RKO (cell line): ENCODE results near the gene MGST2.
"Not testable (repeated sequence)": the region's sequence is repeated elsewhere in the genome, so short reads cannot be mapped to it uniquely, and the experiment has no call there.

ENCODE experiments used
- DNase-seq: peaks from one replicate; pipeline ENCODE4 v3.0.0-alpha.2; 2016; ENCODE audit warnings: low spot score

Gene MGST2

GRCh38 chr4:139669890-139670289, 4.3 kb downstream of the MGST2 start:
- DNase-seq = no peak

GRCh38 chr4:139670775-139671174, 5.2 kb downstream of the MGST2 start:
- no peak for DNase-seq

- DNase-seq = no peak
Measured at GRCh38 chr4:139672215-139672614, 6.6 kb downstream of the MGST2 start.

DNA sequence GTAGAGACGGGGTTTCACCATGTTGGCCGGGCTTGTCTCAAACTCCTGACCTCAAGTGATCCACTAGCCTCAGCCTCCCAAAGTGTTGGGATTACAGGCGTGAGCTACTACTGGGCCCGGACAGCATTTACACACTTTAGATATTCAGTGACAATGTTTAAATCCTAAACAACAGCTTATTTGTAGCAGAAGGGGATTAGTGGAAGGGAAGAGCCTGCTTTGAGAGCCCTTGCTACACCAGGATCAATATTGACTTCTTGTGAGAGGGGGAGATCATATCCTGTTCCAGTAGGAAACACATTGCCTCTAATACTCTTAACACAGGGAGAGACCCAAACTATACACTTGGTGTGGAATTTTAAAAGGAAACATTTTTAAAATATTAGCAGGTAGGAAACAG, 7.1 kb downstream of the MGST2 start:
- DNase-seq = no peak

GRCh38 chr4:139674875-139675550, 9.4 kb downstream of the MGST2 start:
- DNase-seq = no peak

DNA sequence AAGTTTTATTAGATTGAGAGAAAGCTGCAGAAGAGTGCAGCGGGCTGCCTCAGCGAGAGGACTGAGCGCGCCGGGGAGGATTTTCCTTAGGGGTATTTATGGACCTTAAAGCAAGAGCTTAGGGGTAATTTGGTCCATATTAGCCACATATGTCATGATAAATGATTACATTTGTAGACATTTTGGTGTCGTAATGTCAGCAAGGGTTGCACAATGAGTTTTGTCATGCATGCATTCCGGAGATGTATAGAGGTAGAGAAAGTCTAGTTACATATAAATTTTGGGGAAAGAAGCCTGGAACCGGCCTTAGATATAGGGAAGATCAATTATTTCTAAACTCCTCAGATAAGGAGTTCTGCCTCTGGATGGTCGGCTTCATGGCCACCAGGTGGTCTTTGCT, 10.0 kb downstream of the MGST2 start:
- DNase-seq = no peak

- no peak for DNase-seq
Measured at GRCh38 chr4:139676365-139676764, 10.7 kb downstream of the MGST2 start.

DNA sequence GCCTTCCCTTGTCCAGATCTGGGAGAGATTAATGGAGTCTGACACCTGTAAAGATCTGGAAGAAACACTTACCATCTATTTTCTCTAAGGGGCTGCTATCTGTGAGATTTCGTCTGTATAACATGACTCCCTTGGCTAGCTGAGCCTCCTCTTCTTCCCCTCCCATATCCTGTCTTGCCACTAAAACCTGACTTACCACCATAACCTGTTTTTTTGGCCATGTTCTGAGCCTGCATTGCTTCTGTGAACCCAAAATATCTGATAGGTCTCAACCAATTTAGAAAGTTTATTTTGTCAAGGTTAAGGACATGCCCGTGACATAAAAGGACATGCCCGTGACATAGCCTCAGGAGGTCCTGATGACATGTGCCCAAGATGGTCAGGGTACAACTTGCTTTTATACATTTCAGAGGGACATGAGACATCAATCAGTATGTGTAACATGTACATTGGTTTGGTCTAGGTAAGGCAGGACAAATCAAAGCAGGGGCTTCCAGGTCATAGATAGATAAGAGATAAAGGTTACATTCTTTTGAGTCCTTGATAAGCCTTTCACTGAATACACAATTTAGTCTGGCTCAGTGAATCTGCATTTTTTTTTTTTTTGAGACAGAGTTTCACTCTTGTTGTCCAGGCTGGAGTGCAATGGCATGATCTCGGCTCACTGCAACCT, 11.4 kb downstream of the MGST2 start:
- DNase-seq = no peak

DNA sequence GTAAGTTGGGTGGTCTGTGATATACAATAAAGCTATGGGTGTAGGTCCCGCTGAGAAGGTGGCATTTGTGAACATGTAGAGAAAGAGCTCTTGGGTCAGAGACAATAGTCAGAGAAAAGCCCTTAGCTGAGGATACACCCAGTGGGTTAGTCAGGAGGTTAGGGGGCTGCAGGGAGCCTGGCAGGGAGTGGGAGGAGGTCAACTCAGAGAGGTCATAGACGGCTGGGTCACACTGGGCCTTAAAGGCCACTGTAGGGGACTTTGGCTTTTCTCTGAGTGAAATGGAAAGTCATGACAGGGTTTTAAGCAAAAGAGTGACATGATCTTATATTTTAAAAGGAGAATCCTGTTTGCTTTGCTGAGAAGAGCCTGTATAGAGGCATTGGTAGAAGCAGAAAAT, 16.7 kb downstream of the MGST2 start:
- no peak for DNase-seq

- DNase-seq = no peak
Measured at GRCh38 chr4:139682741-139683151, 17.1 kb downstream of the MGST2 start.

DNA sequence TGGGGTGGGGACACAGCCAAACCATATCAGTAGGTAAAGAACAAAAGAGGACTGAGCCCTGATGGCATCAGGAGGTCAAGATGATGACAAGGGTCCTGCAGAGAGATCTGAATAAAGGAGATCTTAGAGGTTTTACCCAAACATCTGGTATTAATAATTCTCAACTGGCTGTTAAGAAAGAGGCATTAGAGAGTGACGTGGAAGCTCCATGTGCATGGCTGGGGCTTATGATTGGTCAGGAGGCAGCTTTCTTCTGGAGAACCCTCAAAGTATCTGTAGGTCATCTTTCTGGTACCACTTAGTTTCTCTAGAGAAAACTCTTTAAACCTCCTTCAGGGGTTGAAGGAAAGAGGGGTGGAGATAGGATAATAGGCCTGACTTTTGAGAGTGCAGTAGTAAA, 18.7 kb downstream of the MGST2 start:
- DNase-seq = no peak

DNA sequence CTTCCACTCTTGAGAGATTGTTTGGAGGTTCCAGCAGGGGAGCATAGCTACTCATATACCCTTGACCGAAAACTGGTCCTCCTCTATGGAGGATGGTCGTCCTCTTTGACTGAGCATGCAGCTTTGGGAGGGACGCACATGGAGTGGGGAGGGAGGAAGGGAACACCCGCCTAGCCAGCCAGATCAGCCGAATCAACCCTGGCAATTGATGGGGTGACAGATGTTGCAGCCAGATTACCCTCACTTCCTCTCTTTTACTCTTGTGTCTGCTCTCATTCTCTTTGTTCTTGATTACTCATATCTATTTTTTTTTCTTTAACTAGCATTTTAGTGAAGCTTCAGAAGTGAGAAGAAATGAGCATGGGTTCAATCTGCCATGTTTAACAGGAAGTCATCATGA, 19.6 kb downstream of the MGST2 start:
- DNase-seq = no peak

GRCh38 chr4:139686130-139686529, 20.5 kb downstream of the MGST2 start:
- DNase-seq = no peak

GRCh38 chr4:139686988-139687387, 21.4 kb downstream of the MGST2 start:
- DNase-seq = no peak

DNA sequence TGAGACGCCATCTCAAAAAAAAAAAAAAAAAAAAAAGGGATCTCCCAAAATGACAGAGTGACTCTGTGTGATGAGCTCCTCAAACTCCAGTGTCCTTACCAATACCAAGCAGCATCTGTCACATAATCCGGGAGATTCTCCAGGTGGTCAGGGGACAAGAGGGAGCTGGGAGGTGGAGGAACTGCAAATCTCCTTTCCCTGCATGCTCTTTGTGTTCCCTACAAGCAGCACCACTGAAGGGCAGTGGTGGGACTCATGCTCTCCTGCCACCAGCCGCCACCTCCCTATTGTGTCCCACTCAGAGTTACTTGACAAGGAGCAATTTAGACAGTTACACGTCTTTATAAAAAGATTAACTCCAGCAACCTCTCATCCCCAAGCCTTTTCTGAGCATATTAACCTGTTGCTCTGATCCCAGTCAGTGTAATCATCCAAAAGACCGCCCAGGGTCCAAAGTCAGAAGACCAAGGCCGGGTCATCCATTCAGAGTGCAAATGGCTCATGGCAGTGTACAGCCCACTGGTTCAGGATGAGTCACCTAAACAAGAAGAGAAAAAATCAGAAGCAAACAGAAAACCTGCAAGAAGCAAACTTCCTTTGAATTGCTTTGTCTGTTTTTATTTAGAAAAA, 23.6 kb downstream of the MGST2 start:
- no peak for DNase-seq

DNA sequence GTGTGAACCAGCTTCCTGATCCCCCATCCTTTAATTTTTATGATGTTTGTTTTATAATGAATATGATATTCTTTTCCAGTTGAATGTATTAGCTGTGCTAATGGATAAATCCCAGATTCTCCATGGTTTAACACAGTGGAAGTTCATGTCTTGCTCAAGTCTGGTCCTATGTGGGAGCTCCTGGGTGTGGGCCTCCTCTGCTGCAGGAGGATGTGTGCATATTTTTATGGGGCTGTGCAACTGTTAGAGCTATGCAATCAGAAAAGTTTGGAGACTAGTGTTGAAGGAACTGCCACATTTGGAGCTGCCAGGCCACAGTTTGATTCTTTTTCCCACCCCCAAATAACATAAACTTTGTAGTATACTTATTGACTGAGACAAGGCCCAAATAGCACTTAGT, 24.8 kb downstream of the MGST2 start:
- no peak for DNase-seq

- DNase-seq = no peak
Measured at GRCh38 chr4:139692309-139693012, 26.8 kb downstream of the MGST2 start.

DNA sequence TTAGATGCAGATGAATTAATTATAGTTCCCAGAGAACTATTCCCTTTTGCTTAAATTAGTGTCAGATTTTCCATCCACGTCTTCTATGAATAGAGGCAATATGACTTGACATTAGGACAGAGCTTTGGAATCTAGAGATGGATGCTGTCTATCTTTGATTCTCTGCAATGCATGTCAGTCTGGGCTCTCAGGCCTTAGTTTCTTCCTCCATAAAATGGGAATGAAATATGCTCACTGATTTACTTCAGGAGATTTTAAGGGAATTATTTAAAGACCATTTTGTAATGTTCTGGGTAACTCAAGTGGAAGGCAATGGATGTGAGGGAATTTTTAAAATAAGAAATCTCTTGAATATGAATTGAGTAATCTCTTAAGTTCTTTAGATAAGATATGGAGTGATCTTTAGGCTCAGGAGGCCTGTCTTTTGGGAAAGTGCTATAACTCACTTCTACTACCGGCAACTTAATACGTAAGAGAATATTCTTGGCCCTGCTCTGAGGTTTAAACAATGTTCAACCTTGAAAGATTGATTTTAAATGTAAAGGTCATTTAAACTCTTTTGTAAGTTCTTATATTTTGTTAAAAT, 29.0 kb downstream of the MGST2 start:
- no peak for DNase-seq

DNA sequence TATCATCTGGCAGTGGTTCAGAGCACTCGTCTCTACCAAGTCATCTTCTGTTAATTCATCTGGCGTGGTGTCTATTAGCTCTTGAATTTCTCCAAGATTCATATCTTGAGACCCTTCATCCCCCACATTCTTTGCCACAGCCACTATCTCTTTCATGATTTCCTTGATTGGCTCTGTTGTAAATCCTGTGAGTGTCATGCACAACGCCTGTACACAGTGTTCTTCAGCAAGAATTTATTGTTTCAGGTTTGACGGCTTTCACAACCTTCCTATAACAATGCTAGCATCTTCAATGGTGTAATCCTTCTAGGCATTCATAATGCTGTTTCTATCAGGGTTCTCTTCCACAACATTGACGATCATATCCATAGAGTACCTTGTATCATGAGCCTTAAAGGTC, 30.9 kb downstream of the MGST2 start:
- no peak for DNase-seq

- not testable (repeated sequence) for DNase-seq
Measured at GRCh38 chr4:139698167-139698925, 32.7 kb downstream of the MGST2 start.

DNA sequence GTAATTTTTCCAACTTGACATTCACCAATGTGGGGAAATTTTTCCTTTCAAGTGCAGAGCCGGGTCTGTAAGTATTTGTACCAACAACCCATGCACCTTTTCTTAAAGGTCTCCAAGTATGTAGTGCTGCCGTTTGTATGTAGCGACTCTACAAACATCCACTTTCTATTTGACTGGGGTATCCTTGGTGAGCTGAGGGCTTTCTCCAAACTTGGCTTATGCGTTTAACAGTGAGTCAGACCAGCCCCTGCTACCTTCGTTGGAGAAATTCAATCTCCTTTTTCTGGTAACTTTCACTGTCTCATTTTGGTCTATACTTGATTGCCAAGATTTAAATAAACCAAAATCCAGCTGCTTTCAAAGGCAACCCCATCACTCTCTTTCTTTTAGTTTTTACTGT, 34.9 kb downstream of the MGST2 start:
- no peak for DNase-seq
